Testis (tissue), 3 donors: ENCODE measurements around the gene POLR3K. TPM values are rescaled to one million over a fixed set of nuclear protein-coding genes. Genes with fewer than 3 reads are reported as not detected.

ENCODE experiments used
- DNase-seq: peaks from one replicate; pipeline ENCODE4 v3.0.0-alpha.2; 2019
- H3K27ac ChIP-seq, 2 donors: fragments of 200-600 bp; sonication (generic); one replicate each; pipeline ENCODE4 v1.5.1; 2019
- H3K27me3 ChIP-seq: fragments of 200-600 bp; sonication (generic); one replicate; pipeline ENCODE4 v1.5.1; 2019
- H3K36me3 ChIP-seq: fragments of 200-600 bp; sonication (generic); one replicate; pipeline ENCODE4 v1.5.1; 2017; ENCODE audit warnings: low read depth; ENCODE audit errors: missing control alignments
- H3K4me1 ChIP-seq: fragments of 200-600 bp; sonication (generic); one replicate; pipeline ENCODE4 v1.5.1; 2019
- H3K4me3 ChIP-seq, 2 donors: fragments of 200-600 bp; sonication (generic); one replicate each; pipeline ENCODE4 v1.5.1; 2017 to 2019
- H3K9me3 ChIP-seq: fragments of 200-600 bp; sonication (generic); one replicate; pipeline ENCODE4 v1.5.1; 2017
- POLR2A ChIP-seq: fragments of 450-650 bp; IDR thresholded peaks from one replicate; pipeline ENCODE4 v1.6.1; 2017; ENCODE audit warnings: antibody characterized with exemption, mild to moderate bottlenecking, moderate library complexity
- WGBS, 2 donors: methylation state at CpG; one replicate each; pipeline ENCODE4 v1.1.5; 2018; 5-methylcytosine and 5-hydroxymethylcytosine counted together
- intact Hi-C: fragments of 100-400 bp; cut with DNase I; formaldehyde crosslinking; loops from one replicate; pipeline ENCODE4 v1.15.1; 2023; ENCODE audit warnings: low total_unique reads
- polyA plus RNA-seq: library from polyadenylated mRNA; stranded (reverse); fragments of 350-450 nt; fragmentation: Illumina TruSeq; extraction: RNeasy Lipid Tissue Mini Kit (QIAGEN cat#74804); gene quantifications from one replicate; pipeline ENCODE4 v1.2.3, GENCODE V29; 2014; ENCODE audit warnings: low read depth, low replicate concordance; ENCODE audit not compliant: insufficient read depth
- total RNA-seq, 2 donors: library from RNA; depleted of rRNA; stranded (reverse); fragments of >200 nt; gene quantifications; one replicate each; pipeline ENCODE4 v1.2.3, GENCODE V29; 2016
- TF ChIP-seq, protein P1 (sequence below), 3 experiments: fragments of 450-650 bp in 2 of 3; fragments of 200-600 bp in 1 of 3; sonication (generic) in 1 of 3; IDR thresholded peaks; one replicate each; pipeline ENCODE4 v1.5.1; 2016 to 2019; ENCODE audit warnings: antibody characterized with exemption in 3 of 3, mild to moderate bottlenecking in 2 of 3, moderate library complexity in 1 of 3

Gene POLR3K
- total and polyA plus RNA-seq, 3 donors from 2014 or later = 2.4 to 6.5 (median 3.0) TPM

DNA sequence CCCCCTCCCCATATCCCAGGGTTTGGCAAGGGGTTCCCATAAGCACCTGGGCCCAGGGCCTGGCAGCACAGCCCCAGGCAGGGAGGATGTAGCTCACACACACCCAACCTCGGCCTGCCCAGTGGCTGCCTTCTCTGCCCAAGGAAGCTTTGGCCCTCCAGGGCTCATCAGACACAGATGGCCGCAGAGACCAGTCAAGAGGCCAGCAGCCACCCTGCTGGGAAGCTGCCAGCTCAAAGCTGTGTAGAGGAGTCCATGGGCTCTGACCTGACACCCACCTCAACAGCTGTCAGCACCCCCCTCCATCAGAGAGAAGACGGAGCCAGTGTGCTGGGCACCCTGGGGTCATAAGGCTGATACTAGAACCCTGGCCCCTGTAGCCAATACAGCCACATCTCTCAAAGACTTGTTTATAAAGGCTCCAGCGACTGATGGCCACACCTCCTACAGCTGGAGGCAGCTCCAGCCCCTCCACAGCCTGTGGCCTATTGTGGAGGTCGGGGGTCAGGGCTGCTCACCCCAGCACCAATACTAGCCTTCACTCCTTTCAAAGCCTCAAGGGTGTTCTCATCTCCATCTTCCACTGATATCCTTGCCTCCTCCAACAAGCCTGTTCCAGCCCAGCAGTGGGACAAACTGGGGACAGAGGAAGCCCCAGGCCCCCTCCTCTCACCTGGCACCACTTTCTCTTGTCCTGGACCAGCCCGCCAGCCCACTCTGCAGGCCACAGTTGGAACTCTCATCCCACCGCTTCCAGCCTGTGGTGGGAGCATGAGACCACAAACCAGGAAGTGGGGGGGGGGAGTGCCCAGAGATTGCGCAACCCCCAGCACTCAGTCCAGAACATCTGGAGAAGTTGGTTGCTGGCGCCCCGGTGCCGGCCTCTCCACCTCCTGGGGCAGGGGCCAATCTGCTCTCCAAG, 22.4 kb upstream of the POLR3K start:
- Histone ChIP-seq H3K27me3 (no peaks in the 10 kb centered on the region), H3K4me3 (no peak overlapping the region), H3K36me3 (no peaks in the 10 kb centered on the region), H3K27ac (peak overlapping the region; percentile 80 to 89), H3K9me3 (no peaks in the 10 kb centered on the region), H3K4me1 (peaks cover 29% of the 10 kb centered on the region)
- intact Hi-C loops = no loop called here
- TF ChIP-seq POLR2A = no peak
- TF ChIP-seq, protein P1, sequence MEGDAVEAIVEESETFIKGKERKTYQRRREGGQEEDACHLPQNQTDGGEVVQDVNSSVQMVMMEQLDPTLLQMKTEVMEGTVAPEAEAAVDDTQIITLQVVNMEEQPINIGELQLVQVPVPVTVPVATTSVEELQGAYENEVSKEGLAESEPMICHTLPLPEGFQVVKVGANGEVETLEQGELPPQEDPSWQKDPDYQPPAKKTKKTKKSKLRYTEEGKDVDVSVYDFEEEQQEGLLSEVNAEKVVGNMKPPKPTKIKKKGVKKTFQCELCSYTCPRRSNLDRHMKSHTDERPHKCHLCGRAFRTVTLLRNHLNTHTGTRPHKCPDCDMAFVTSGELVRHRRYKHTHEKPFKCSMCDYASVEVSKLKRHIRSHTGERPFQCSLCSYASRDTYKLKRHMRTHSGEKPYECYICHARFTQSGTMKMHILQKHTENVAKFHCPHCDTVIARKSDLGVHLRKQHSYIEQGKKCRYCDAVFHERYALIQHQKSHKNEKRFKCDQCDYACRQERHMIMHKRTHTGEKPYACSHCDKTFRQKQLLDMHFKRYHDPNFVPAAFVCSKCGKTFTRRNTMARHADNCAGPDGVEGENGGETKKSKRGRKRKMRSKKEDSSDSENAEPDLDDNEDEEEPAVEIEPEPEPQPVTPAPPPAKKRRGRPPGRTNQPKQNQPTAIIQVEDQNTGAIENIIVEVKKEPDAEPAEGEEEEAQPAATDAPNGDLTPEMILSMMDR (IDR thresholded peaks at IDR 0.05) = no peak
- 56 to 59% methylated on average over 8 to 11 of the region's 11 CpGs for WGBS, 2 donors
- DNase-seq = peak; percentile 64

DNA sequence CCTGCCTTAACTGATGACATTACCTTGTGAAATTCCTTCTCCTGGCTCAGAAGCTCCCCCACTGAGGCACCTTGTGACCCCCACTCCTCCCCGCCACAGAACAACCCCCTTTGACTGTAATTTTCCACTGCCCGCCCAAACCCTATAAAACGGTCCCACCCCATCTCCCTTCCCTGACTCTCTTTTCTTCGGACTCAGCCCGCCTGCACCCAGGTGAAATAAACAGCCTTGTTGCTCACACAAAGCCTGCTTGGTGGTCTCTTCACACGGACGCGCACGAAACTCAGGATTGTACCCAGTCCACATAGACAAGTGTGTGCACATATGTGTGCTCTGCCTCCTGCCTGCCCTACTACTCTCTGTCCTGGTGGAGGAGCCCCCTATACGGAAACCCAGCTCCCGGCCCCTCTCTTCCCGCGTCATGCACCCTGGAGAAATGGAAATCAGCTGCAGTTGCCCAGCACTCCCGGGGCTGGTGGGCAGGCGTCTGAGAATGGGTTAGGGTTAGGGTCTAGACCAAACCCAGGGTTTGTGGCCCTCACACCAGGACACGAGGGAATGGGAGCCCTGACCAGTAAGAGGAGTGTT, 21.4 kb upstream of the POLR3K start:
- Histone ChIP-seq H3K27me3 (no peaks in the 10 kb centered on the region), H3K4me1 (peaks cover 29% of the 10 kb centered on the region), H3K27ac (peak overlapping the region; percentile 80 to 89), H3K36me3 (no peaks in the 10 kb centered on the region), H3K9me3 (no peaks in the 10 kb centered on the region), H3K4me3 (no peak overlapping the region)
- intact Hi-C loops = no loop called here
- no peak for DNase-seq
- WGBS, 2 donors = 84 to 94% methylated on average over 9 to 15 of the region's 16 CpGs
- no peak for TF ChIP-seq POLR2A

DNA sequence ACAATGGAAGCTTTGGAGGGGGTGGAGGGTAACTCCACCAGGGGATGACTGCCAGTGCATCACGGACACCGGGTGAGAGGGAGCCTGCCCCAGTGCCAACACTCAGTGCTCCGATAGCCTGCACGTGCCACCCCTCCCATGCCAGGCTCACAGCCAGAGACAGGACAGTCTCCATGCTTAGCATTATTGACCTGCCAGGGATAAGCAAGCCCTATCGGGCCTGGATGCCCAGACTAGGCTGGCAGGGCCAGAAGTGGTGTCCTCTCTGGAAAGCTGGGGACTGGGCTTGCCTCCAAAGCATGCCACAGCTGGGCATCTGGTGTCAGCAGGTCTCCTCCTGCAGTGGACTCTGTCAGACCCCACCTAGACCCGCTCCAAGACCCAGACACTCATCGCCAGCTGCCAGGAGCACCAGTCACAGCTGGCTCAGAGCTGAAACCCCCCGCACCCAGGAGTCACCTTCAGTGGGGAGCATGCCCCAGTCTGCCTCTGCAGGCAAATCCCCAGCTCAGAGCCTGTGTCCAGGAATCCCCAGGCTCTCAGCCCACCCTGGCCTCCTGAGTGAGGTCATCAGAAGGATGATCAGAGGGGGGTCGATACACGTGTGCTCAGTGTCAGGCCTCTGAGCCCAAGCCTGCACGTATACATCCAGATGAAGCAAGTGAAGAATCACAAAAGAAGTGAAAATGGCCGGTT, 20.8 kb upstream of the POLR3K start:
- WGBS, 2 donors = 81 to 92% methylated on average over 9 to 12 of the region's 12 CpGs
- Histone ChIP-seq H3K4me3 (no peak overlapping the region), H3K27ac (no peak overlapping the region), H3K36me3 (no peaks in the 10 kb centered on the region), H3K4me1 (peaks cover 29% of the 10 kb centered on the region), H3K9me3 (no peaks in the 10 kb centered on the region), H3K27me3 (no peaks in the 10 kb centered on the region)
- intact Hi-C loops = no loop called here
- DNase-seq = no peak
- TF ChIP-seq POLR2A = no peak
- TF ChIP-seq, protein P1 (IDR thresholded peaks at IDR 0.05) = no peak

DNA sequence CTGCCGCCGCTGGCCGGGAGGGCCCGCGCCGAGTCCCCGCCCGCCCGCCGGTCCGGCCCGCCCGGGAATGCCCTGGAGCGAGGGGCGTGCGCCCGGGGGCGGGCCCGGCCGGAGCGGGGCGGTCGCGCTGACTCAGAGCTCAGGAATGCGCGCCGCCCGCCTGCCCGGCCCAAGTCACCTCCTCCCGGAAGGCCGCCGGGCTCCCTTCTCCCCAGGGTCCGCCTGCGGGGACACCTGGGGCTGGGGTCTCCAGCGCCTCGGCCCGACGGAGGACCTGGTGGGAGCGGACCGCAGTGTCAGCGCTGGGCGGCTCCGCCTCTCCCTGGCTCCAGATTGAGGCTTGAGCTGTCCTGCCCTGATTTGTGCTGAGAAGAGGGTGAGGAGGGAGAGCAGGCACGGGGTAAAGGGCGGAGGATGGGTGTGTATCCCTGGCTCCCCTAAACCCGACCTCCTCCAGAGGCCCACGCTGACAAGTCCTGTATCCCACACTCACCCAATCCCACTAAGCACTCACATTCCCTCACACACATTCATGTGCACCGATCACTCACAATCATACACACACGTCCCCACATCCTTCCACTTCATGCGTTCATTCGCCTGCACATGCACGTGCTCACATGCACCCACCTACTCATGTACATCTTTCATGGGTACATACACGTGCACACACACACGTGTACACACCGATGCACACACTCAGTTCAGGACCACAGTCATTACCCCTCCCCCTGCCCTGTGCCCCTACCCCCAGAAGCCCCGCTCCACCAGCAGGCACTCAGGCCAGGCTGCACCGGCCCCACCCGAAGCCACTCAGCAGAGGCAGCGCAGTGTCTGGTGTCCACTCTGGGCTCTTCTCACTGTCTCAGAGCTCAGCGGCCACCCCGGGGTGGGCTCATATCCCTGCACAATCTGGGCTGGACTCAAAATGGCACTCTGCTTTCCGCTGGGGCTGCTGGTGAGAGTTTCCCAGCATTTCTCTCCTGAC, 19.4 kb upstream of the POLR3K start, which contains the start of gene RHBDF1:
Gene RHBDF1, minus strand, starts transcription at position 71 of the 988 bp plus-strand sequence. CDS start 7,616 bp downstream, outside the sequence.
- TF ChIP-seq, protein P1 (IDR thresholded peaks at IDR 0.05) = no peak
- no peak for TF ChIP-seq POLR2A
- Histone ChIP-seq H3K36me3 (no peaks in the 10 kb centered on the region), H3K4me1 (peaks cover 21% of the 10 kb centered on the region), H3K27ac (peak within 1 kb of the TSS; percentile 56 to 83), H3K27me3 (no peaks in the 10 kb centered on the region), H3K9me3 (no peaks in the 10 kb centered on the region), H3K4me3 (peak within 1 kb of the TSS; percentile 65)
- WGBS, 2 donors = 26 to 59% methylated on average over 14 to 50 of the region's 62 CpGs
- intact Hi-C loops = no loop called here
- peak; percentile 62 for DNase-seq
